Effector CD8-positive, alpha-beta T cell (primary cell): ENCODE measurements around the gene SNN.

Source experiments
- DNase-seq: peaks from one replicate; lab custom pipeline; 2025; lab: John Stamatoyannopoulos, UW

The SNN gene

DNA sequence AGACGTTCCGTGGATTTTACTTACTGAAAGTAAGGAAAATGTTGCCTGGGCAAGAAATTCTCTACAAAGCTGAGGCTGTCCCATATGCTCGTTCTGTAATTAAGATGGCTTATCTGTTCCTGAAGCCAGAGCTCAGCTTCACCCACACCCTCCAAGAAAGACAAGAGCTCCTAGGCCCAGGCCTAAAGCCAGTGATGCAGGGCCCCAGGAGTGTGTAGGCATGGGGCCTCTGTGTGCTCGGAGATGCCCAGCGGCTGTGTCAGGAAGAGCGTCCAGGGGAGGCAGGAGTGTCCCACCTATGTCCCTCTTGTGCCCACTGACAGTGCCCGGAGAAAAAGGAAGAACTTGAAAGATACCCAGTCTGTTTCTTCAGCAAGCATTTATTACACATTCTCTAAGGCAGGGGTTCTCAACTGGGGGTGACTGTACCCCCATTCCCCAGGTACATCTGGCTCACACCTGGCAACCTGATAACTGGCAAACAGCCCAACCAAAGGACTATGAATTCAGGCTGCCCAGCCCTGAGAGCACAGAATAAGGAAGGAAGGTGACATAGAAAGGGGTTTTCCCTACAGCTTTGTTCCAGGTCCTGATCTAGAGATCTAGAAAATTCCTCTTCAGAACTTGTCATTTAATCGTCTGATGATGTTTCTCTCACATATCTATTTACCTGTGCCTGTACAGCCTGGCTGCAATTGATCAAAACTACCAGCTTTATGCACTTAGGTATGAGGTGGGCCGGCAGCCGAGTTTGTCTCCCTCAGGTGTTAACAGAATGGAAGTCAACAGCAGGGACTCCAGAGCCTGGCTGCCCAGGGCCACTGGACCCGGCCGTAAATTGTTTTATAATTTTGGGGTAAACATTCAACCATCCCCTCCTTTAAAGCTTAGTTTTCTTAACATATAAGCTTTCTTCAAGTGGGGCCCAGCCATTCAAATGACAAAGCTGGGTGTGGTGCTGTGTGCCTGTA is 12.0 kb downstream of the SNN start:
- no peak for DNase-seq

DNA sequence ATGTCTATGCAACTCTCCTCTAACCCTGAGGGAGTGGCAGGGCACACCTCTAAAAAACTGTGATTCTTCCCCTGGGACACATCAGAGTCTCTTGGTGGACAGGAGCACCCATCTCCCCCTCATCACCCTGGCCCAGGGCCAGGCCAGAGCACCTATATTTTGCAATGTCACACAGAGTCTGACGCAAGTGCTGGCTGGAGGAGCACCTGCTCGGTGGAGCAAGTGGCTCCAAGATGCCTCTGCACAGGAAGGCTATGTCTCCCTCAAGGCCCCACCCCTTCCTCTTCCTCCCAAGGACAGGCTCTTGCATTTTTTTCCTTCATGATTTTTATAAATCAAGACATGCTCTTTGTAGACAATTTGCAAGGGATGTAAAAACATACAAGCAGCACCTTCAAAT is 13.3 kb downstream of the SNN start:
- no peak for DNase-seq

- DNase-seq, result no peak
Observed at GRCh38 chr16:11681976-11682654, 13.9 kb downstream of the SNN start.

DNA sequence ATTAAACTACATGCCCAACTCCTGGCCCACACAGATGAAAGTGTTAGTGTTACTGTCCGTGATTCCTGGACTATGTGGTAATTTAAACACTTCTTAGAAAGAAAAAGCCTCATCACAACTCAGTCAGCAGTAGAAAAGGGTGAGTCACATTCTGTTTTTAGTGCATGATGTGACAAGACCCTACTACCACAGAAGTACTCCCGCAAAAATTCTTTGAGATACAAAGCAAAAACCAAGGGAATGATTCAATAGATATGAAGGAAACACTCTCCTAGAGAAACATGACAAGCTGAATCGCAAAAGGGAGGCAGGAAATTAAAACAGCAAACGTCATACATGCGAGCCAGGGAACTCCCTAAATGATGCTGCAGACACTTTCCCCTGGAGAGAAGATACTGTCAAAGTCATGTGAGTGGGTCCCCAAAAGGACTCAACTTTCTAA is 14.4 kb downstream of the SNN start:
- DNase-seq, result no peak

GRCh38 chr16:11683145-11683544 is 14.9 kb downstream of the SNN start:
- DNase-seq, result no peak

GRCh38 chr16:11684231-11685025 is 16.2 kb downstream of the SNN start:
- DNase-seq, result no peak

DNA sequence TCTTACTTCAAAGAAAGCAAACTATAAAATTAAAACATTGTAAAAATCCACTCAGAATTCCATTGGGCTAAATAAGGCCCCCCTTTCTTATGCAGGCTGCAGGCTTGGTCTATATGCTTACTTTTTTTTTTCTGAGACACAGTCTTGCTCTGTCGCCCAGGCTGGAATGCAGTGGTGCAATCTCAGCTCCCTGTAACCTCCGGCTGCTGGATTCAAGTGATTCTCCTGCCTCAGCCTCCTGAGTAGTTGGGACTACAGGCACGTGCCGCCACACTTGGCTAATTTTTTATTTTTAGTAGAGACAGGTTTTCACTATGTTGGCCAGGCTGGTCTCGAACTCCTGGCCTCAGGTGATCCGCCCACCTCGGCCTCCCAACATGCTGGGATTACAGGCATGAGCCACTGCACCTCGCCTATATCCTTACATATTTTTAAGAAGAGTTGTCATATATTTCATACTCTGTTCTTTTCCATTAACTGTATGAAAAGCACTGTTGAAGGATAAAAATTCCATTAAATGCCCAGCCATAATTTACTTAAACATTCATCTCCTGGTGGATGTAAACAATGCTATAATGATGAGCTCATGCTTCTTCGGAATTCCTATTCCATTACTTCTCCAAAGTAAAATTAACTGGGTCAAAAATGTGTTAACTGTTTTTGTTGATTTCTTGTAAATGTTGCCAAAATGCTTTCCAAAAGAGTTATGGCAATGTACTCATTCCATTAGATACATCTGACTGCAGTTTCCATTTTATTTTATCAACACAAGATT is 17.8 kb downstream of the SNN start:
- no peak for DNase-seq

DNA sequence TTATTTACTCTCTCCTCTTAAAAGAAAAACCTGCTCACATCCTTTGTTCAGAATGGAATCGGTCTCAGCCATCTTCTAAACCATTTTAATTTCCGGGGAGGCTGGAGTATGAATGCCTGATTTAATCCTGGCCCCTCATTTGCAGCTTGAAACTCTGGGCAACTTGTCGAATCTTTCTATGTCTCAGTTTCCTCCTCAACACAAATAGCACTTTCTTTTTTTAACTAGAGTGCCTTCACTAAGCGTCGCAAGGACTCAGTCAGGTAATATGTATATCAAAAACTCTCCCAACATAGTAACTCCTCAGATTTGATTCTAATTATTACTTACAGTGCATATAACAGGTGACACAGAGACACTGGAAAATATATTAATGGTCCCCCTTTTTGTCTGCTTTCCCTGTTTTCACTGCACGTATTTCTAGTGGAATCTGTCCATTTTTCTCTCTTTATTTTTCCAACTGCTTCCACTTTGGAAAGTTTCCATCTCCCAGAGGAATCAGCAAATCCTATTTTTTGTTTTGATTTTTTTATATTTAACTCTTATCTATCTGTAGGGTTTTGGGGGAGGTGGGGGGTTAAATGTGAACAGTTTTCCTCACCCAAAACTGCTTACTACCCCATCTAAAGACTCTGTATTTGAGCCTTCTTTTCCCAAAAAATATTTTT is 18.6 kb downstream of the SNN start:
- DNase-seq, result no peak

GRCh38 chr16:11687601-11688519 is 19.6 kb downstream of the SNN start:
- DNase-seq, result no peak

GRCh38 chr16:11688520-11688886 is 20.2 kb downstream of the SNN start:
- DNase-seq, result no peak

- no peak for DNase-seq
Observed at GRCh38 chr16:11689031-11689840, 21.0 kb downstream of the SNN start.

GRCh38 chr16:11691235-11691634 is 23.0 kb downstream of the SNN start:
- no peak for DNase-seq

DNA sequence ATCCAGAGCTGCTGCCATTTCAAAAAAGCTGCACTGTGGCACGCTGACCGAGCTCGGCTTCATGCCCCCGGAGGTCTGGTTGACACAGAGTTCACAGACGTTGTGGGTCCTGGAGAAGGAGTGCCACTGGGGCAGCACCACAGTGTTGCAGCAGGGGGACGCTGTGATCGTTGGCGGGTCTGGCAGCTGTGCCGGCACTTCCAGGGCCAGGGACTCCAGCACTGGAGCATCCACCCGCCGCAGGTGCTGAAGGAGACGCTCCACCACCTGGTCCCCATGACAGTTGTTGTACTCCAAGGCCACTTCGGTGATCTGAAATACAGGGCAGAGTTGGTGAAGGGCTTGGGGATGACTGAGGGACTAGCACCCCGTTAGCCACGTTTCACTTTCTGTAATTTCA is 23.5 kb downstream of the SNN start:
- DNase-seq, result no peak

DNA sequence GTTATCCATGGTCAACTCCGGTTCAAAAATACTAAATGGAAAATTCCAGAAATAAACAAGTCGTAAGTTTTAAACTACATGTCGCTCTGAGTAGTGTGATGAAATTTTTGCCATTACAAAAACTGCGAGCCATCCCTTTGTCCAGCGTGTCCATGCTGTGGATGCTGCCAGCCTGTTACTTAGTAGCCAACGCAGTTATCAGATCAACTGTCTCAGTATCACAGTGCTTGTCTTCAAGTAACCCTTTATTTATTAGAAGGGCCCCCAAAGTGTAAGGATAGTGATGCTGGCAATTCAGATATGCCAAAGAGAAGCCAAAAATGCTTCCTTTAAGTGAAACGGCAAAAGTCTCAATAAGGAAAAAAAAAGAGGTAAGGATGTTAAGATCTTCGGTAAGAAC is 23.9 kb downstream of the SNN start:
- no peak for DNase-seq

GRCh38 chr16:11692651-11693050 is 24.4 kb downstream of the SNN start:
- DNase-seq, result no peak

DNA sequence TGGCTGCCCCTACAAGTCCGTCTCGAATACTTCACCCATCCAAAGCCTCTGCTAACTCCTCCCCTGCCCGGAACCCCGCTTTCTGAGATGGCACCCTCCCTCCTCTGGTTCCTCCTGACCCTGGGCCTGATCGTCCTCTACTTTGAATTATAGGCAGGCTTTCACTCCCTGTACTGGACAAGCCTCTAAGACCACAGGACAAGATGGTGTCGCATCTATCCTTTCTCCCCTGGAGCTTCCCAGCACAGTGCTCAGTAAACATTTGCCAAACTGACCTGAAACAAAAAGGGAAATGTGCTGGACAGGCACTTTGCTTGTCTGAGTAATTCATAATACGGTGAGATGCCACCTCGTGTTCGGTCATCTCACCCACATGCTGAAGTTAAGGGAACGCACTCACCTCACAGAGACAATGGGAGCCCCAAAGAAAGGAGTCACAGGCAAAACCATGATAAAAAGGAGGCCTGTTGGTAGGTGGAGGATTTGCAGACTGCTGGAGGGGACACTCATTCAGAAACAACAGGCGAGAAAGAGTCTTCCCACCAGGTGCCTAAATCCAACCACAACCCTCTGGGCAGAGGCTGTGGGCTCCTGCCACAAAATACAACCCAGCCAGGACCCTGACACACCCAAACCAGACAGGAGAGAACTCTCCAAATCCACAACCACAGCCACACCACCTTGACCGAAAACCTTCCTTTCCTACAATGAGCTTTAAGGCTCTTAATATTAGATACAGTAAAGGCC is 28.2 kb downstream of the SNN start:
- no peak for DNase-seq

DNA sequence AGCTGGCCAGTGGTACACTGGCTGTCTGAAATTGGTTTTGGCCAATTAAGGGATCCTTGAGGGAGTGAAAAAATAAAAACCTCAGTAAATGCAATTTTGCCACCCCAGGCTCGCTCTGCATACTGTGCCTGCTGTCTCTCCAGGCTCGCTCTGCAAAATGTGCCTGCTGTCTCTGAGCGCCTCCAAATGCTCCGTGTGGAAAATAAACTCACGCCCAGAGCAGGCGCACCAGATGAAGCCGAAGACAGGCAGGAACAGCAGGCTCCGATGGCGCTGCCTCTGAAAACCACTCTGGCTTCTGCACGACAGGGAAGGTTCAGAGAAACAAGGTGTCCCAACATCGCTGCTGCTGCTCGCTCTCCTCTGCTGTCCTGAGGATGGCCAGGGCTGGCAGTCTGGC is 29.1 kb downstream of the SNN start:
- DNase-seq, result no peak

- DNase-seq, result no peak
Observed at GRCh38 chr16:11698271-11698689, 30.0 kb downstream of the SNN start.
